ENCODE data around the gene FAM83D. TPM values are rescaled to one million over a fixed set of nuclear protein-coding genes. Genes with fewer than 3 reads are reported as not detected.

FAM83D gene
- total and polyA plus RNA-seq, 2 experiments from 2014 or later: 33.3 to 91.3 TPM

GRCh38 chr20:38991814-38992704, 65.8 kb downstream of the FAM83D start (continued):
- TF ChIP-seq ZNF114 (CRISPR knock-in tag; IDR thresholded peaks at IDR 0.05) (no peak), NANOG (IDR thresholded peaks at IDR 0.05; ENCODE audit: borderline replicate concordance) (no peak), EZH2 (IDR thresholded peaks at IDR 0.05; ENCODE audit: low read depth, unreplicated experiment) (no peak), JUNB (IDR thresholded peaks at IDR 0.05; ENCODE audit: unreplicated experiment) (no peak), EZH2phosphoT487 (IDR thresholded peaks at IDR 0.05; ENCODE audit: unreplicated experiment) (no peak), STAT1 (IDR thresholded peaks at IDR 0.05; ENCODE audit: unreplicated experiment) (no peak), POLR2AphosphoS5 (IDR thresholded peaks at IDR 0.05; ENCODE audit: low read depth) (no peak), CTCF (conservative IDR thresholded peaks at IDR 0.05; ENCODE audit: low read depth in 2 of 2) (no peak), REST (IDR thresholded peaks at IDR 0.05; ENCODE audit: unreplicated experiment) (no peak), CREB1 (CRISPR knock-in tag; IDR thresholded peaks at IDR 0.05; ENCODE audit: low read depth) (no peak)
- TF ChIP-seq, protein P1, sequence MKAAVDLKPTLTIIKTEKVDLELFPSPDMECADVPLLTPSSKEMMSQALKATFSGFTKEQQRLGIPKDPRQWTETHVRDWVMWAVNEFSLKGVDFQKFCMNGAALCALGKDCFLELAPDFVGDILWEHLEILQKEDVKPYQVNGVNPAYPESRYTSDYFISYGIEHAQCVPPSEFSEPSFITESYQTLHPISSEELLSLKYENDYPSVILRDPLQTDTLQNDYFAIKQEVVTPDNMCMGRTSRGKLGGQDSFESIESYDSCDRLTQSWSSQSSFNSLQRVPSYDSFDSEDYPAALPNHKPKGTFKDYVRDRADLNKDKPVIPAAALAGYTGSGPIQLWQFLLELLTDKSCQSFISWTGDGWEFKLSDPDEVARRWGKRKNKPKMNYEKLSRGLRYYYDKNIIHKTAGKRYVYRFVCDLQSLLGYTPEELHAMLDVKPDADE (IDR thresholded peaks at IDR 0.05): no peak

DNA sequence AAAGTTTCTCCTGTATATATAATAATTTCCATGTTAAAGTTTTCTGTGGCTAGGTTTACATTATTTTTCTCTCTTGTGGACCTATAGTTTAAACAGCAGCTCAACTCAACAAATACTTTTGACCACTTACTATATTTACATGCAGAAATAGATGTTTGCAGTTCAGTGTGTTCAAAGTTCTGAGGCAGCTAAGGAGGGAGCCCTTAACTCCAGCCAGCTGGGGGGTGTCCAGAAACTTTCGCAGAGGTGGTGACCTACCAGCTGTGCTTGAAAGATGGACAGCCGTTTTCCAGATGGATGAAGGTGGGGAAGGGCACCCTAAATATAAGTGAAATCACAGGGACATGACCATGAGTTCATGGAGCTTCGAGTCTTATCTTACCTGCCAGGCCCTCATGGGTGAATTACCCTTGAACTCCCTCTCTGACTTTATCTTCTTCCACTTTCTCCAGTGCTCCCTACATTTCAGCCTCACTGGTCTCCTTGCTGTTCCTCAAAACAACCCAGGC, 69.4 kb downstream of the FAM83D start:
- Mint-ChIP-seq H3K4me1 (no peaks in the 10 kb centered on the region), H3K27ac (no peak overlapping the region), H3K27me3 (ENCODE audit: insufficient read depth, low read depth, poor library complexity) (no peaks in the 10 kb centered on the region), H3K9me3 (no peaks in the 10 kb centered on the region), H3K4me3 (no peak overlapping the region), H3K36me3 (ENCODE audit: low read depth) (peaks cover 30% of the 10 kb centered on the region)
- H3K27ac ChIP-seq (ENCODE audit: low read depth): no peak overlapping the region
- peaks cover 14% of the 10 kb centered on the region for H3K36me3 ChIP-seq (ENCODE audit: insufficient read depth)
- no peak overlapping the region for H3K4me3 ChIP-seq
- H3K27me3 ChIP-seq (ENCODE audit: insufficient read depth): no peaks in the 10 kb centered on the region
- no peak overlapping the region for H3K4me2 ChIP-seq
- H3K9me2 ChIP-seq (ENCODE audit: insufficient read depth): no peaks in the 10 kb centered on the region
- DNase-seq (ENCODE audit: low spot score): no peak
- no peak for ATAC-seq
- H2AFZ ChIP-seq: no peak overlapping the region
- H4K20me1 ChIP-seq (replicated peaks; ENCODE audit: insufficient read depth): peaks cover 4% of the 10 kb centered on the region; the same call in 1 of the 2 replicates
- H3K79me2 ChIP-seq (replicated peaks; ENCODE audit: insufficient read depth): no peaks in the 10 kb centered on the region
- H3F3A ChIP-seq (replicated peaks; ENCODE audit: low read depth): no peaks in the 10 kb centered on the region
- no peaks in the 10 kb centered on the region for H3K4me1 ChIP-seq (ENCODE audit: insufficient read depth)
- TF ChIP-seq, protein P2, sequence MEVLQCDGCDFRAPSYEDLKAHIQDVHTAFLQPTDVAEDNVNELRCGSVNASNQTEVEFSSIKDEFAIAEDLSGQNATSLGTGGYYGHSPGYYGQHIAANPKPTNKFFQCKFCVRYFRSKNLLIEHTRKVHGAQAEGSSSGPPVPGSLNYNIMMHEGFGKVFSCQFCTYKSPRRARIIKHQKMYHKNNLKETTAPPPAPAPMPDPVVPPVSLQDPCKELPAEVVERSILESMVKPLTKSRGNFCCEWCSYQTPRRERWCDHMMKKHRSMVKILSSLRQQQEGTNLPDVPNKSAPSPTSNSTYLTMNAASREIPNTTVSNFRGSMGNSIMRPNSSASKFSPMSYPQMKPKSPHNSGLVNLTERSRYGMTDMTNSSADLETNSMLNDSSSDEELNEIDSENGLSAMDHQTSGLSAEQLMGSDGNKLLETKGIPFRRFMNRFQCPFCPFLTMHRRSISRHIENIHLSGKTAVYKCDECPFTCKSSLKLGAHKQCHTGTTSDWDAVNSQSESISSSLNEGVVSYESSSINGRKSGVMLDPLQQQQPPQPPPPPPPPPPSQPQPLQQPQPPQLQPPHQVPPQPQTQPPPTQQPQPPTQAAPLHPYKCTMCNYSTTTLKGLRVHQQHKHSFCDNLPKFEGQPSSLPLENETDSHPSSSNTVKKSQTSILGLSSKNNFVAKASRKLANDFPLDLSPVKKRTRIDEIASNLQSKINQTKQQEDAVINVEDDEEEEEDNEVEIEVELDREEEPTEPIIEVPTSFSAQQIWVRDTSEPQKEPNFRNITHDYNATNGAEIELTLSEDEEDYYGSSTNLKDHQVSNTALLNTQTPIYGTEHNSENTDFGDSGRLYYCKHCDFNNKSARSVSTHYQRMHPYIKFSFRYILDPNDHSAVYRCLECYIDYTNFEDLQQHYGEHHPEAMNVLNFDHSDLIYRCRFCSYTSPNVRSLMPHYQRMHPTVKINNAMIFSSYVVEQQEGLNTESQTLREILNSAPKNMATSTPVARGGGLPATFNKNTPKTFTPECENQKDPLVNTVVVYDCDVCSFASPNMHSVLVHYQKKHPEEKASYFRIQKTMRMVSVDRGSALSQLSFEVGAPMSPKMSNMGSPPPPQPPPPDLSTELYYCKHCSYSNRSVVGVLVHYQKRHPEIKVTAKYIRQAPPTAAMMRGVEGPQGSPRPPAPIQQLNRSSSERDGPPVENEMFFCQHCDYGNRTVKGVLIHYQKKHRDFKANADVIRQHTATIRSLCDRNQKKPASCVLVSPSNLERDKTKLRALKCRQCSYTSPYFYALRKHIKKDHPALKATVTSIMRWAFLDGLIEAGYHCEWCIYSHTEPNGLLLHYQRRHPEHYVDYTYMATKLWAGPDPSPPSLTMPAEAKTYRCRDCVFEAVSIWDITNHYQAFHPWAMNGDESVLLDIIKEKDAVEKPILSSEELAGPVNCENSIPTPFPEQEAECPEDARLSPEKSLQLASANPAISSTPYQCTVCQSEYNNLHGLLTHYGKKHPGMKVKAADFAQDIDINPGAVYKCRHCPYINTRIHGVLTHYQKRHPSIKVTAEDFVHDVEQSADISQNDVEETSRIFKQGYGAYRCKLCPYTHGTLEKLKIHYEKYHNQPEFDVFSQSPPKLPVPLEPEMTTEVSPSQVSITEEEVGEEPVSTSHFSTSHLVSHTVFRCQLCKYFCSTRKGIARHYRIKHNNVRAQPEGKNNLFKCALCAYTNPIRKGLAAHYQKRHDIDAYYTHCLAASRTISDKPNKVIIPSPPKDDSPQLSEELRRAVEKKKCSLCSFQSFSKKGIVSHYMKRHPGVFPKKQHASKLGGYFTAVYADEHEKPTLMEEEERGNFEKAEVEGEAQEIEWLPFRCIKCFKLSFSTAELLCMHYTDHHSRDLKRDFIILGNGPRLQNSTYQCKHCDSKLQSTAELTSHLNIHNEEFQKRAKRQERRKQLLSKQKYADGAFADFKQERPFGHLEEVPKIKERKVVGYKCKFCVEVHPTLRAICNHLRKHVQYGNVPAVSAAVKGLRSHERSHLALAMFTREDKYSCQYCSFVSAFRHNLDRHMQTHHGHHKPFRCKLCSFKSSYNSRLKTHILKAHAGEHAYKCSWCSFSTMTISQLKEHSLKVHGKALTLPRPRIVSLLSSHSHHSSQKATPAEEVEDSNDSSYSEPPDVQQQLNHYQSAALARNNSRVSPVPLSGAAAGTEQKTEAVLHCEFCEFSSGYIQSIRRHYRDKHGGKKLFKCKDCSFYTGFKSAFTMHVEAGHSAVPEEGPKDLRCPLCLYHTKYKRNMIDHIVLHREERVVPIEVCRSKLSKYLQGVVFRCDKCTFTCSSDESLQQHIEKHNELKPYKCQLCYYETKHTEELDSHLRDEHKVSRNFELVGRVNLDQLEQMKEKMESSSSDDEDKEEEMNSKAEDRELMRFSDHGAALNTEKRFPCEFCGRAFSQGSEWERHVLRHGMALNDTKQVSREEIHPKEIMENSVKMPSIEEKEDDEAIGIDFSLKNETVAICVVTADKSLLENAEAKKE (CRISPR knock-in tag; IDR thresholded peaks at IDR 0.05): no peak
- no peak for TF ChIP-seq POLR2AphosphoS5 (IDR thresholded peaks at IDR 0.05; ENCODE audit: low read depth)

Measured in GM23338 (cell line).